Vagina (tissue), 2 donors: Measurements from ENCODE around the gene TRIM66. TPM values are rescaled to one million over a fixed set of nuclear protein-coding genes. Genes with fewer than 3 reads are reported as not detected.

Experiments
- DNase-seq, 2 donors: peaks; one replicate each; pipeline ENCODE4 v3.0.0-alpha.2; 2017; ENCODE audit errors: extremely low spot score in 2 of 2
- H3K27ac ChIP-seq: fragments of 200-600 bp; sonication (generic); one replicate; pipeline ENCODE4 v1.5.1; 2019
- H3K27me3 ChIP-seq: fragments of 200-600 bp; sonication (generic); one replicate; pipeline ENCODE4 v1.5.1; 2019
- H3K36me3 ChIP-seq, 2 donors: fragments of 200-600 bp; sonication (generic); one replicate each; pipeline ENCODE4 v1.5.1; 2017 to 2019
- H3K4me1 ChIP-seq: fragments of 200-600 bp; sonication (generic); one replicate; pipeline ENCODE4 v1.5.1; 2019
- H3K4me3 ChIP-seq, 2 donors: fragments of 200-600 bp; sonication (generic); 1 replicate in 1 of 2; 2 replicates in 1 of 2; pipeline ENCODE4 v1.5.1; 2016 to 2019
- H3K9me3 ChIP-seq: fragments of 200-600 bp; sonication (generic); one replicate; pipeline ENCODE4 v1.5.1; 2019
- CTCF ChIP-seq, 3 experiments: fragments of 450-650 bp in 2 of 3; fragments of 200-600 bp in 1 of 3; sonication (generic) in 1 of 3; IDR thresholded peaks; one replicate each; pipeline ENCODE4 v1.5.1; 2017 to 2019; ENCODE audit warnings: antibody characterized with exemption in 3 of 3, mild to moderate bottlenecking in 2 of 3, moderate library complexity in 2 of 3
- POLR2A ChIP-seq, 2 donors: fragments of 450-650 bp; IDR thresholded peaks; one replicate each; pipeline ENCODE4 v1.6.1; 2017; ENCODE audit warnings: antibody characterized with exemption in 2 of 2, mild to moderate bottlenecking in 2 of 2, moderate library complexity in 2 of 2
- POLR2AphosphoS5 ChIP-seq, 2 donors: sonication (generic); formaldehyde crosslinking; IDR thresholded peaks; one replicate each; pipeline ENCODE4 v1.9.0; 2017; ENCODE audit warnings: antibody characterized with exemption in 2 of 2, mild to moderate bottlenecking in 2 of 2, low read depth in 1 of 2; ENCODE audit not compliant: insufficient read depth in 1 of 2
- intact Hi-C: fragments of 100-400 bp; cut with DNase I; formaldehyde crosslinking; loops from one replicate; pipeline ENCODE4 v1.15.1; 2023
- total RNA-seq: library from RNA; depleted of rRNA; stranded (reverse); fragments of >200 nt; gene quantifications from one replicate; pipeline ENCODE4 v1.2.3, GENCODE V29; 2016

Gene TRIM66
- total RNA-seq, 1 donor from 2014 or later, result 12.8 TPM

- H3K4me3 ChIP-seq, result no peak overlapping the region
- intact Hi-C loops, result no loop called here
- TF ChIP-seq POLR2AphosphoS5 (IDR thresholded peaks at IDR 0.05; ENCODE audit: insufficient read depth in 1 of 2, low read depth in 1 of 2) (no peak), CTCF (IDR thresholded peaks at IDR 0.05) (no peak), POLR2A (IDR thresholded peaks at IDR 0.05) (no peak)
- H3K27me3 ChIP-seq, result no peaks in the 10 kb centered on the region
- peaks cover 0 to 14% of the 10 kb centered on the region in 2 donors for H3K36me3 ChIP-seq
- peak in 1 of 2 donors; percentile 54 for DNase-seq
- no peak overlapping the region for H3K27ac ChIP-seq
- H3K9me3 ChIP-seq, result no peaks in the 10 kb centered on the region
- peaks cover 11% of the 10 kb centered on the region for H3K4me1 ChIP-seq
Measured at GRCh38 chr11:8612522-8612921, 69.9 kb downstream of the TRIM66 start.

GRCh38 chr11:8610532-8611116, 71.8 kb downstream of the TRIM66 start:
- Histone ChIP-seq H3K4me3 (no peak overlapping the region), H3K9me3 (no peaks in the 10 kb centered on the region), H3K27me3 (no peaks in the 10 kb centered on the region), H3K4me1 (peaks cover 11% of the 10 kb centered on the region), H3K36me3 (no peaks in the 10 kb centered on the region), H3K27ac (no peak overlapping the region)
- TF ChIP-seq POLR2AphosphoS5 (IDR thresholded peaks at IDR 0.05; ENCODE audit: insufficient read depth in 1 of 2, low read depth in 1 of 2) (peak in 1 of 2 donors; percentile 29), POLR2A (IDR thresholded peaks at IDR 0.05) (no peak), CTCF (IDR thresholded peaks at IDR 0.05) (no peak)
- DNase-seq, result peak in 1 of 2 donors; percentile 12
- intact Hi-C loops, result no loop called here

- H3K27ac ChIP-seq, result no peak overlapping the region
Measured at GRCh38 chr11:8608652-8609051, 73.8 kb downstream of the TRIM66 start.

GRCh38 chr11:8605971-8606563, 76.4 kb downstream of the TRIM66 start:
- intact Hi-C loops, result no loop called here
- DNase-seq, result no peak
- Histone ChIP-seq H3K36me3 (no peaks in the 10 kb centered on the region), H3K9me3 (no peaks in the 10 kb centered on the region), H3K27me3 (no peaks in the 10 kb centered on the region), H3K27ac (no peak overlapping the region), H3K4me1 (peaks cover 19% of the 10 kb centered on the region), H3K4me3 (no peak overlapping the region)
- TF ChIP-seq CTCF (IDR thresholded peaks at IDR 0.05), result no peak
- no peak for TF ChIP-seq POLR2A (IDR thresholded peaks at IDR 0.05)
- TF ChIP-seq POLR2AphosphoS5 (IDR thresholded peaks at IDR 0.05; ENCODE audit: insufficient read depth in 1 of 2, low read depth in 1 of 2), result no peak

More at GRCh38 chr11:8608652-8609051, 73.8 kb downstream of the TRIM66 start:
- intact Hi-C loops, result no loop called here
- Histone ChIP-seq H3K4me1 (peaks cover 25% of the 10 kb centered on the region), H3K27me3 (no peaks in the 10 kb centered on the region), H3K4me3 (no peak overlapping the region), H3K9me3 (no peaks in the 10 kb centered on the region), H3K36me3 (no peaks in the 10 kb centered on the region)
- DNase-seq, result peak; percentile 29 to 31
- TF ChIP-seq POLR2A (IDR thresholded peaks at IDR 0.05) (no peak), POLR2AphosphoS5 (IDR thresholded peaks at IDR 0.05; ENCODE audit: insufficient read depth in 1 of 2, low read depth in 1 of 2) (peak in 1 of 2 donors; percentile 76)

- Histone ChIP-seq H3K36me3 (no peaks in the 10 kb centered on the region), H3K4me3 (no peak overlapping the region), H3K27ac (peak overlapping the region; percentile 74), H3K9me3 (no peaks in the 10 kb centered on the region), H3K4me1 (peaks cover 19% of the 10 kb centered on the region), H3K27me3 (no peaks in the 10 kb centered on the region)
- DNase-seq, result peak; percentile 70 to 92
- TF ChIP-seq POLR2A (IDR thresholded peaks at IDR 0.05), result no peak
- TF ChIP-seq POLR2AphosphoS5 (IDR thresholded peaks at IDR 0.05; ENCODE audit: insufficient read depth in 1 of 2, low read depth in 1 of 2), result peak in 1 of 2 donors; percentile 91
- peak in 2 of 3 experiments; percentile 21 to 33 for TF ChIP-seq CTCF (IDR thresholded peaks at IDR 0.05)
- intact Hi-C loops, result no loop called here
Measured at GRCh38 chr11:8604078-8604723, 78.3 kb downstream of the TRIM66 start.
